Measurements from ENCODE around the gene MYH11.
"Not testable (repeated sequence)": the region's sequence is repeated elsewhere in the genome, so short reads cannot be mapped to it uniquely, and the experiment has no call there.

The MYH11 gene

DNA sequence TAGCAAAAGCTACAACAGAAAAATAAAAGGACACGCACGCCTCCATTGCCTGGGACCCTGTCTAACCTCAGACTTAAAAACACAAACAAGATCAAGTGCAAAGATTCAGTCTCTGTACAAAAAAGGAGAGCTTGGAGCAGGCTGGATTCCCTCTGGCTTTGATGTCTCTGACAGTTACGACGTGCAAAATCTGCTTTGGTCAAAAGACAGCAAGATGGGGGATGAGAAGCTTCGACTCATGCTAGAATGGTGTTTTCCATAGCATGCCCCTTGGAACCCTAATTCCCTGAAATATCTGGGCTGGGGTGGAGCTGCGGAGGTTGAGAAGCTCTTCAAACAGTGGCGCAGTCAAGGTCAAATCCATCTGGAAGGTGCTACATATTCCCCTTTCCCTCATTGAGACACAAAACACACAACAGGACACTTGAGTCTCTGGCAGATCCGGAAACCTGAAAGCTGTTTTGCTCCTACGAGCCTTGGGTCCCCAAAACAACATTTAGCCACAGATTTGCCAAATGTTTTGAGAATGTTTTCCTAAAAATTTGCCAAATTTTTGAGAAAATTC lies 9.1 kb downstream of the MYH11 start:
- DNase-seq (ENCODE audit: low read depth) = no peak
- TF ChIP-seq, protein P1, sequence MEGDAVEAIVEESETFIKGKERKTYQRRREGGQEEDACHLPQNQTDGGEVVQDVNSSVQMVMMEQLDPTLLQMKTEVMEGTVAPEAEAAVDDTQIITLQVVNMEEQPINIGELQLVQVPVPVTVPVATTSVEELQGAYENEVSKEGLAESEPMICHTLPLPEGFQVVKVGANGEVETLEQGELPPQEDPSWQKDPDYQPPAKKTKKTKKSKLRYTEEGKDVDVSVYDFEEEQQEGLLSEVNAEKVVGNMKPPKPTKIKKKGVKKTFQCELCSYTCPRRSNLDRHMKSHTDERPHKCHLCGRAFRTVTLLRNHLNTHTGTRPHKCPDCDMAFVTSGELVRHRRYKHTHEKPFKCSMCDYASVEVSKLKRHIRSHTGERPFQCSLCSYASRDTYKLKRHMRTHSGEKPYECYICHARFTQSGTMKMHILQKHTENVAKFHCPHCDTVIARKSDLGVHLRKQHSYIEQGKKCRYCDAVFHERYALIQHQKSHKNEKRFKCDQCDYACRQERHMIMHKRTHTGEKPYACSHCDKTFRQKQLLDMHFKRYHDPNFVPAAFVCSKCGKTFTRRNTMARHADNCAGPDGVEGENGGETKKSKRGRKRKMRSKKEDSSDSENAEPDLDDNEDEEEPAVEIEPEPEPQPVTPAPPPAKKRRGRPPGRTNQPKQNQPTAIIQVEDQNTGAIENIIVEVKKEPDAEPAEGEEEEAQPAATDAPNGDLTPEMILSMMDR (conservative IDR thresholded peaks at IDR 0.05; ENCODE audit: control insufficient read depth, insufficient read depth, low read depth, low read length) = no peak
- H3K4me3 ChIP-seq (ENCODE audit: control insufficient read depth, low read depth, low read length) = no peak overlapping the region

DNA sequence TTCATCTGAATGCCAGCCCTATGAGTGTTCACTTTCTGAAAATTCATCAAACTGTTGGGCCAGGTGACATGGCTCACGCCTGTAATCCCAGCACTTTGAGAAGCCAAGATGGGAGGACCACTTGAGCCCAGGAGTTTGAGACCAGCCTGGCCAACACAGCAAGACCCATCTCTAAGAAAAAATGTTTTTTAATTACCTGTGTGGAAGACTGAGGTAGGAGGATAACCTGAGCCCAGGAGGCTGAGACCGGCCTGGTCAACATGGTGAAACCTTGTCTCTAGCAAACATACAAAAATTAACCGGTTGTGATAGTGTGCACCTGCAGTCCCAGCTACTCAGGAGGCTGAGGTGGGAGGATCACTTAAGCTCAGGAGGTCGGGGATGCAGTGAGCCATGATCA lies 10.3 kb downstream of the MYH11 start:
- H3K4me3 ChIP-seq (ENCODE audit: control insufficient read depth, low read depth, low read length) = no peak overlapping the region
- TF ChIP-seq, protein P1 (conservative IDR thresholded peaks at IDR 0.05; ENCODE audit: control insufficient read depth, insufficient read depth, low read depth, low read length) = no peak
- DNase-seq (ENCODE audit: low read depth) = no peak

DNA sequence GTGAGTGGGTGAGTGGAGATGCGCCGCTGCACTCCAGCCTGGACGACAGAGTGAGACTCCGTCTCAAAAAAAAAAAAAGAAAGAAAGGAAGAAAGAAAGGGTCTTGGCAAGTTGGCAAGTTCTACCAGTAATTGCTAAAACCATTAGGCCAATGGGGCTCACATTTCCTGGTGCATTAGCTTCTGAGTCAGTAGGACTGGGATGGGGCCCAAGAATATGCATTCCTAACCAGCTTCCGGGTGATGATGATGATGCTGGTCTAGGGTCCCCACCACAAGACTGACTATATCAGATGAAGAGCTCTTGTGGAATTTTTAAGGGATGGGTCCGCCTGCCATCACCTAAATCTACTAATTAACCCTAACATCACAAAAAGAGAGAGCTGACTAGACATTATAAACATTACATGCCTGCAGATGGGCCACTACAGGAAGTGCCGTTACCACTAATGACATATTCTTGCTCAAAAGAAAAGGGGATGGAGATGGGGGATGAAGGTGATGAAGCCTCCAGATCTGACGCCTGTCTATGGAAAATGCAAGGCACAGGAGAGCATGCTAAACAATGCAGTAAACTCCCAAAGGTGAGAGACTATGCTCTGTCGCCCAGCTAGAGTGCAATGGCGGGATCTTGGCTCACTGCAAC lies 13.1 kb downstream of the MYH11 start:
- H3K4me3 ChIP-seq (ENCODE audit: control insufficient read depth, low read depth, low read length) = no peak overlapping the region
- DNase-seq (ENCODE audit: low read depth) = peak; percentile 3
- TF ChIP-seq, protein P1 (conservative IDR thresholded peaks at IDR 0.05; ENCODE audit: control insufficient read depth, insufficient read depth, low read depth, low read length) = no peak

DNA sequence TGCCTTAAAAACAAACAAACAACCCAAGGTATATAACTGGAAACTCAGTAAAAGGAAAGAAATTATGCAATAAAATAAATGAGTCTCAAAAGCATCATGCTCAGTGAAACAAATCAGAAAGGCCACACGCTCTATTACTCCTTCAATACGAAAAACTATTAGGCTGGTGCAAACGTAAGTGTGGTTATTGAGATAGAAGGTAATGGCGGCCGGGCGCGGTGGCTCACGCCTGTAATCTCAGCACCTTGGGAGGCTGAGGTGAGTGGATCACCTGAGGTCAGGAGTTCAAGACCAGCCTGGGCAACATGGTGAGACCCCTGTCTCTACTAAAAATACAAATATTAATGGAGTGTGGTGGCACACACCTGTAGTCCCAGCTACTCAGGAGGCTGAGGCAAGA lies 17.6 kb downstream of the MYH11 start:
- H3K4me3 ChIP-seq (ENCODE audit: control insufficient read depth, low read depth, low read length); DNase-seq (ENCODE audit: low read depth): not testable (repeated sequence)

DNA sequence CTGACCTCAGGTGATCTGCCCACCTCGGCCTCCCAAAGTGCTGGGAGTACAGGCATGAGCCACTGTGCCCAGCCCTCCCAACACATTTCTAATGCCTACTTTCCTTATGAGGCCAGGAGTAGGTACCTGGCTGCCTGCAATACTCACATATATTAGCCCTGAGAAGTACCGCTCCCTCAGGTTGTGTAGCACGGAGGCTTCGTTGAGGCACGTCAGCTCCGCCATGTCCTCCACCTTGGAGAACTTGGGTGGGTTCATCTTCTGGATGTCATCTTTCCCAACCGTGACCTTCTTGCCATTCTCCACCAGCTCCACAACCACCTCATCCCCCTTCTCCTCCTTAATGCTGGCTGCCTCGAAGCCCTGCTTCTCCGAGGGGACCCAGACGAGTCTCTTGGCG lies 19.1 kb downstream of the MYH11 start:
- DNase-seq (ENCODE audit: low read depth) = no peak
- TF ChIP-seq, protein P1 (conservative IDR thresholded peaks at IDR 0.05; ENCODE audit: control insufficient read depth, insufficient read depth, low read depth, low read length) = no peak
- H3K4me3 ChIP-seq (ENCODE audit: control insufficient read depth, low read depth, low read length) = no peak overlapping the region

DNA sequence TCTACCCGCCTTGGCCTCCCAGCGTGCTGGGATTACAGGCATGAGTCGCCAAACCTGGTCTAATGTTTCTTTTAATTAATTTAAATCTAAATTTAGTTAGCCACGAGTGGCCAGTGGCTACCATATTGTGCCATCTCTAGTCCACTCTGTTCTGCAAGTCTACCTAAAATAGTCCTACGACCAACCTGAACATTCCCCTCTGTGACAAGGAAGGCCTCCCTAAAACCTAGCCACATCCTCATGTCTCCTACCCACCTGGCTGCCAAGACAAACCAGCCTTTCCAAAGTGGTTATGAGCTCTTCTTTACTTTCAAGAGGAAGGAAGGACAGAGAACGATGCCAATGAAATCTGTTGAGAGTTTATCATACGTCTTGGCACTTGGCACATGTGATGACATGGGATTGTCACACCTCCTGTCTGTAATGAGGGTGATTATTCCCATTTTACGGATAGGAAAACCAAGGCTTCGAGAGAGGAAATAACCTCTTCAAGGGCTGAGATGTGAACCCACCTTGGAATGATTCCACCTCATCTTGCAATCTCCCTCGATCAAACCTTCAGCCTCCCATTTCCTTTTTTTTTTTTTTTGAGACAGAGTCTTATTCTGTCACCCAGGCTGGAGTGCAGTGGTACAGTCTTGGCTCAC lies 19.7 kb downstream of the MYH11 start:
- H3K4me3 ChIP-seq (ENCODE audit: control insufficient read depth, low read depth, low read length) = no peak overlapping the region
- no peak for DNase-seq (ENCODE audit: low read depth)
- TF ChIP-seq, protein P1 (conservative IDR thresholded peaks at IDR 0.05; ENCODE audit: control insufficient read depth, insufficient read depth, low read depth, low read length) = no peak

DNA sequence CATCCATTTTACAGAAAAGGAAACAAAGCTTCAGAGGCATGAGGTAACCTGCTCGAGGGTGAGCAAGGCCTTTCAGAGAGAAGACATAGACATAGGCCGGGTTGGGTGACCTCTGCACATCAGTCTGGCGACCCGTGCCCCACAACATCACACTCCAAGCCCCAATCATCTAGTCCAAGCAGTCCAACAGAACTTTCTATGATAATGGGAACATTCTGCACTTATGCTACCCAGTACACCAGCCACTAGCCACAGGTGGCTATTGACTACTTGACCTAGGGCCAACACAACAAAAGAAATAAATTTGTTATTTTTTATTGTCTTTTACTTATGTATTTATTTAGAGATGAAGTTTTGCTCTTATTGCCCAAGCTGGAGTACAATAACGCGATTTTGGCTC lies 20.8 kb downstream of the MYH11 start:
- H3K4me3 ChIP-seq (ENCODE audit: control insufficient read depth, low read depth, low read length) = no peak overlapping the region
- DNase-seq (ENCODE audit: low read depth) = no peak
- TF ChIP-seq, protein P1 (conservative IDR thresholded peaks at IDR 0.05; ENCODE audit: control insufficient read depth, insufficient read depth, low read depth, low read length) = no peak

Data from fibroblast of mammary gland (primary cell).